ENCODE data around the gene RRBP1.

RRBP1 gene

DNA sequence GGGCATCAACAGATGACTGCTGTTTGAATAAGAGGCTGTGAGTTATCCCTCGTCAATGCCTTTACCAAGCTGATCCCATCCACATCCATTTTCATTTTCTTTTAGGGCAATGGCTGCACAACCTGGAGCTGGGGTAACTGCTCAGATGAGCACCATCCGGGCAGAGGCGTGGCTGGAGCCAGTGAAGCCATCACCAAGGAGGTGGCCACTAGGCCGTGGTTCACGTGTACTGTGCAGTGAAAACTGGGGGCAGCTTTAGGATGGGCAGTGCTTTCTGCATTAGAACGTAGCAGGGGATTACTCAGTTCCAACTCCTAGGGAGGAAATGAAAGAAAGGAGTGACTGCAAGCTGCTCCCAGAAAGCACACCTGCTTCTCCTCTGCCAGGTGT is 51.2 kb downstream of the RRBP1 start:
- H3K4me3 ChIP-seq: no peak overlapping the region
- in situ Hi-C loops (cut with MboI; ENCODE audit: low sequenced_read_pairs): no loop called here
- no peaks in the 10 kb centered on the region for H3K9me3 ChIP-seq
- H3K36me3 ChIP-seq (replicated peaks): peaks cover 53% of the 10 kb centered on the region
- no peak for DNase-seq (ENCODE audit: low spot score in 2 of 2)
- no peaks in the 10 kb centered on the region for H3K27me3 ChIP-seq (ENCODE audit: low read depth)
- H3K4me1 ChIP-seq: no peaks in the 10 kb centered on the region

DNA sequence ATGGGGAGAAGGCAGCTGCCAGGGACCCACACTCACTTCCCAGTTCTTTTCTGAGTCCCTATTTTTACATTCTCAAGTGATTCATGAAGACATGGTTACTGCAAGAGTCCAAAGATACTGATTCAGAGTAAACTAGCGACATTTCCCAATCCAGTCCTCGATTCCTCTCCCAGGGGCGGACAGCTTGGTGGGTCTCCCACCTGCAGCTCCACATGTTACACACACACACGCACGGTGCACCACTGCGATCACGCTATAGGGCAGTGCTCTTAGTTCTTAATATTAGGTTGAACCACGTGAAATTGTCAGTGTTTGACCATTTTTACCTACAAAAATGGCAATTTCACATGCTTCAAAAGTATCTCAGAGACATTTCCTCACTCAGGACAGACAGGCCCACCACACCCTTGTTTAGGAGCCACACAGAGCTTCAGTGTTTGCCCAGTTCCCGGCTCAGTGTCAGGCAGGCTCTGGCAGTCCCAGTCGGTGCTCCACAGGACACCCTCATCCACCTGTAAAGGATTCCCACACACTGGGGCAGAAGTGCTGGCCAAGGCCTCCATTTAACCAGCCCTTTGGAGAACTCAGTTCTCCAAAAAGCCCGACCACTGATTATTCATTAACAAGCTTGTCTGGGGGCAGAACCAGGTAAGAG is 51.8 kb downstream of the RRBP1 start:
- DNase-seq (ENCODE audit: low spot score in 2 of 2): no peak
- Histone ChIP-seq H3K4me1 (no peaks in the 10 kb centered on the region), H3K4me3 (no peak overlapping the region), H3K27me3 (ENCODE audit: low read depth) (no peaks in the 10 kb centered on the region), H3K9me3 (no peaks in the 10 kb centered on the region), H3K36me3 (replicated peaks) (peaks cover 50% of the 10 kb centered on the region)
- in situ Hi-C loops (cut with MboI; ENCODE audit: low sequenced_read_pairs): no loop called here

DNA sequence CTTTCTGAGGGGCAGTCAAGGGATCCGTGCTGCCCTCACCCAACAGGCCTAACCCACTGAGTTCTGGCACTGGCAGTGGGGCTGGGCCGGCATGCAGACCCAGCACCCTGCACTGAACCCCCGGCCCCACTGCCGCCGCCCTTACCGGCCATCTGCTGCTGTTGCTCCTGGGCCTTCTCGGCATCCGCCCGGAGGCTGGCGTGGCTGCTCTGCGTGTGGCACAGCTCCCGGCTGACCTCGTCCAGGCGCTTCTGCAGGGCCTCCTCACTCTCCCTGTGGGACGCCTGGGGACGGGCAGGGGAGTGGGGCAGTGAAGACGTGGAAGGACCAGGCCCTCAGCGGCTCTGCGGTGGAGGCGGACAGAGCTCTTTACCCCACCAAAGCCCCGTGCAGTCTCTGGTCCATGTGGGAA is 52.4 kb downstream of the RRBP1 start:
- Histone ChIP-seq H3K9me3 (no peaks in the 10 kb centered on the region), H3K27me3 (ENCODE audit: low read depth) (no peaks in the 10 kb centered on the region), H3K4me1 (no peaks in the 10 kb centered on the region), H3K4me3 (no peak overlapping the region), H3K36me3 (replicated peaks) (peaks cover 49% of the 10 kb centered on the region)
- no peak for DNase-seq (ENCODE audit: low spot score in 2 of 2)
- in situ Hi-C loops (cut with MboI; ENCODE audit: low sequenced_read_pairs): no loop called here

DNA sequence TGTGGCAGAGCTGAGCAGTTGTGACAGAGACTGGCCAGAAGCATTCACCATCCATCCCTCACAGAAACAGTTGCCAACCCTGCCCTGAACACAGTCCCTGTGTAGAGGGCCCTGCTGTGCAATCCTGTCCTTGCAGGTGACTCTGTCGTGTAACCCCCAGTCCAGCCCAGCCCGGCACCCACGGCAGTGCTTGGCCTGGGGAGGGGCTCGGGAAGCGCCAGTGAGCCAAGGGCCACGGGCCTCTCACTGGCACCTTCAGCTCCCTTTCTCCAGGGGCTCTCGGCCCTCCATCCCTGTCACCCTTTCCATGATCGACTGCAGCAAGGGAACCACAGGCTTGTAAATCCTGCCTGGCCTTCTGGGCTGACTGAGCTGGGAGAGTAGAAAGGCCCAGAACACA is 53.0 kb downstream of the RRBP1 start:
- in situ Hi-C loops (cut with MboI; ENCODE audit: low sequenced_read_pairs): no loop called here
- H3K4me1 ChIP-seq: no peaks in the 10 kb centered on the region
- H3K27me3 ChIP-seq (ENCODE audit: low read depth): no peaks in the 10 kb centered on the region
- no peak overlapping the region for H3K4me3 ChIP-seq
- H3K9me3 ChIP-seq: no peaks in the 10 kb centered on the region
- DNase-seq (ENCODE audit: low spot score in 2 of 2): no peak
- peaks cover 51% of the 10 kb centered on the region for H3K36me3 ChIP-seq (replicated peaks)

DNA sequence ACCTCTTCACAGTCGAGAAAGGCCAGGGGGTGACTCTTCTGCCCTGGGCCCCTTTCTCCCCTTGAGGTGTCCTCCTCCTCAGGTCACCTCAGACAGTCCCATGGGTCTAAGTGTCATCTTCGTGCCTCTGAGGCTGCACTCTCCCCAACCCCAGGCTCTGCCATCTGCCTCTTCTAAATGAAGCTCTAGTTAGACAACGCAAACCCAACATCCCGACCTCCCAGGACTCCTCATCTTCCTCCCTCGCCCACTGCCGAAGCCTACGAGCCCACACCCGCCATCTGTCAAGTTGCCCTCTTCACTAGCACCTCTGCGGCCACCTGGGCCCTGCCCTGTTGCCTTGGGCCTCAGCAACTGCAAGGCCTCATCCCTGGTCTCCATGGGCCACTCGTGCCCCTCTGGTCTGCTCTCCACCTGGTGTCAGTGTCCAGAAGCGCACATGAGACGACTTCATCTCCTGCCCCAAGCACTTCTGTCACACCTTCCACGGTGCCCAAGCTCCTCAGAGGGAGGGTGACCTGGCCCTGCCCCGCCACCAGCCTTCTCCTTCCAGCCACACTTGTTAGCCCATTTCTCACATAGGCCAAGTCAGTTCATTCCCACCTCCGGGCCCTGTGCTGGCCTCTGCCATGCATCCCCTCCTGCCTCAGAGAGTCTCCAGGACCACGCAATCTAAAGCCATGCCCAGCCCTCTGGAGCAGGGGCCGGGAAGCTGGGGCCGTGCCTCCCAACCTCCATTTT is 53.8 kb downstream of the RRBP1 start:
- Histone ChIP-seq H3K4me1 (no peaks in the 10 kb centered on the region), H3K4me3 (no peak overlapping the region), H3K27me3 (ENCODE audit: low read depth) (no peaks in the 10 kb centered on the region), H3K9me3 (no peaks in the 10 kb centered on the region), H3K36me3 (replicated peaks) (peaks cover 48% of the 10 kb centered on the region)
- in situ Hi-C loops (cut with MboI; ENCODE audit: low sequenced_read_pairs): no loop called here
- DNase-seq (ENCODE audit: low spot score in 2 of 2): no peak

DNA sequence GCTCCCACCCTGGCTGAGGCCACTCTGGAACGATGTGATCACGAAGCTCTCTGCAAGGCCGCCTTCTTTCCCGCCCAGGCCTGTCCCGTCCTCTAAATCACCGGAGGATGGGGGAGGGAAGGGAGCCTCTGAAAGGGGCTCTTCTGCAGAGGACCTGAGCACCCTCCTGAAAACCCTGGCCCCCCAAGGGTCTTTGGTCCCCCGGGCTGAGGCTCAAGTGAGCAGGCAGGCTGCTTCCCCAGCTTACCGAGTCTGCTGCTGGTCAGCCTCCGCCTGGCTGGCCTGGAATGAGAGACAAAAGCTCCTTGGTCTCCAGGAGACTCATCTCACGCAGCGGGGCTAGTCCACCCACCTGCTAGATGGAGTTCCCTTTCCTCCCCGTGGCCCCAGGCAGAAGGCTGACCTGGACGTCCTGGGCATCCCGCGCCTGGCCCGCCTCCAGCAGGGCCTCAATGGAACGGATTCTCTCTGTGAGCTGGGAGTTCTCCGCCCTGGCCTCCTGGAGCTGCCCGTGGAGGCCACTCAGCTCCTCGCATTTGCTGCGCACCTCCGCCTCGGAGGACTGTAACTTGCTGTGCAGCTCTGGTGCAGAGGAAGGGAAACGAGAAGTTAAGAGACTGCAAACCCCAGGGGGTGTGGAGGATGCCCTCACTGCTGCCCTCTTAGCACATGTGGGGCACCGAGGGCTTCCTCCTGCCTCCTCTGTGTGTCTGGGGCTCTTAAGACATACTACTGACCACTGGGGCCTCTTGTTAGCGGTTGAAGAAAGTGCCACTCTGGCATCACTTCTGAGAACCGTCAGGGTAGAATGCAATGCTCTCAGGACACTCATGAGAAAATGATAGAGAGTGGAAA is 54.7 kb downstream of the RRBP1 start:
- no peaks in the 10 kb centered on the region for H3K4me1 ChIP-seq
- DNase-seq (ENCODE audit: low spot score in 2 of 2): no peak
- in situ Hi-C loops (cut with MboI; ENCODE audit: low sequenced_read_pairs): no loop called here
- peaks cover 46% of the 10 kb centered on the region for H3K36me3 ChIP-seq (replicated peaks)
- no peak overlapping the region for H3K4me3 ChIP-seq
- H3K27me3 ChIP-seq (ENCODE audit: low read depth): no peaks in the 10 kb centered on the region
- H3K9me3 ChIP-seq: no peaks in the 10 kb centered on the region

DNA sequence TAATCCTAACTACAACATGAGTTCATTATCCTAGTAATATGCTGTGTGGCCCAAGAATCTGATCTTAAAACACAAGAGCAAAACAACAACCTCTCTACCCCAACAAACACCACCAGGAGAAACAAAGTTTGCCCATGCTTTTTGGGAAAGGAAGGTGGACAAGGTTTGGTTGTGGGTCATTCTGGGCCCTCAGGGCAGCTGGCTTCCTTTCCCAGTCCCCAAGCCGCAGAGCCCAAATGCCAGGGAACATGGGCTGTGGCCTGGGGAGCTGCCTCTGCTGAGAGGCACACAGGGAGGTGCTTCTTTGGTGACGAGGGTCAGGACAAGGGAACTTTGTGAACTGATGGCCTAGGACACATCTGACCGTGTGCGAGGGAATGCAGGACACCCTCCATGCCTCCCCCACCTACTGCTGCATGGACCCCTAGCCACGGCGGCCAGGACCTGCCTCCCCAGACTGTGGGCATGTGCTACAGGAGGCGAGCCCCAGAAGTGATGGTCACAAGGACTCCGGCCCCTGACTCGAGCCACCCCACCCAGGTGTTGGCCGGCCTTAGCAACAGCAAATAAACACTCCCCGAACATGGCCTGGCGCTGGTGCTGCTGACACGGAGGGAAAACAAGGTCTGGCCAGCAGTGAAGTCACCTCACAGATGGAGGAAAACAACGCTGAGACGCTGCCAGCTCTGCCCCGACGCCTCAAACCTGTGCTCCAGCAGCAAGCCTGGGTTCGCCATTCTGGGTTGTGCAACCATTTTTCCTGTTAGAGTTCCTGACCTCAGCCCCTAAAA is 55.6 kb downstream of the RRBP1 start:
- Histone ChIP-seq H3K9me3 (no peaks in the 10 kb centered on the region), H3K4me3 (no peak overlapping the region), H3K4me1 (no peaks in the 10 kb centered on the region), H3K27me3 (ENCODE audit: low read depth) (no peaks in the 10 kb centered on the region), H3K36me3 (replicated peaks) (peaks cover 52% of the 10 kb centered on the region)
- in situ Hi-C loops (cut with MboI; ENCODE audit: low sequenced_read_pairs): no loop called here
- DNase-seq (ENCODE audit: low spot score in 2 of 2): no peak

DNA sequence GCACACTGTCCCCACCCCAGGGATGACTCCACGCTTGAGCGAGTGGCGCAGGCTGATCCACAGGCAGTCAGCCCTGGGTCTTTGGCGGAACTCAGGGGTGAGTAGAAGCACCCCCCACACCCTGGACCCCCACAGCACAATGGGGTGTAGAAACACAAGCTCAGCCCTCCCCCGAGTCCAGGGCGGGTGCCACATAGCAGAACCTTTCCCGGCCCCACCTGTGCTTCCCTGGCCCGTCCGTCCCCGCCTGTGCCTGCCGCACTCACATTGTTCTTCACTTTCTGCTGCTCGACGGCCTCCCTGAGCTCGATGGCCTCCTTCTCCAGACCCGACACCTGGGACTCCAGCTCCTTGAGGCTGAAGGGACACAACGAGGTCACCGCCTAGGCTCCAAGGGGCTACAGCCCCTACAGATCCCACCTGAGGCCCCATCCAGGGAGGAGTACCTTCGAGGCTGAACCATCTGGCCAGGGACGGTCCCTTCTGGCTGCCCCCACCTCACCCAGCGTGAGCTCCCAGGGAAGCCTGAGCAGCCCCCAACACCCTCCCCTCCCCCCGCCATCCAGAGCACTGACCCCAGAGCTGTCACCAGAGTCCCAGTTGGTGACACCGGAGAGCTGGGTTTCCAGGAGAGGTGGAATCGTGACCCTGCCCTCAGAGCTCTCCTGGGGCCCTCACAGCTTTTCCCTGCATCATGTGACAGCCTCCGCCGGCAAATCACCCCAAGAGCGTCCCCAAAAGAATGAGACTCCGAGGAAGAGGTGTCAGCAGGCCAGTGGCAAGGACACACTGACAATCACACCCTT is 56.6 kb downstream of the RRBP1 start:
- Histone ChIP-seq H3K4me3 (no peak overlapping the region), H3K9me3 (no peaks in the 10 kb centered on the region), H3K27me3 (ENCODE audit: low read depth) (no peaks in the 10 kb centered on the region), H3K36me3 (replicated peaks) (peaks cover 45% of the 10 kb centered on the region), H3K4me1 (no peaks in the 10 kb centered on the region)
- no peak for DNase-seq (ENCODE audit: low spot score in 2 of 2)
- in situ Hi-C loops (cut with MboI; ENCODE audit: low sequenced_read_pairs): no loop called here

DNA sequence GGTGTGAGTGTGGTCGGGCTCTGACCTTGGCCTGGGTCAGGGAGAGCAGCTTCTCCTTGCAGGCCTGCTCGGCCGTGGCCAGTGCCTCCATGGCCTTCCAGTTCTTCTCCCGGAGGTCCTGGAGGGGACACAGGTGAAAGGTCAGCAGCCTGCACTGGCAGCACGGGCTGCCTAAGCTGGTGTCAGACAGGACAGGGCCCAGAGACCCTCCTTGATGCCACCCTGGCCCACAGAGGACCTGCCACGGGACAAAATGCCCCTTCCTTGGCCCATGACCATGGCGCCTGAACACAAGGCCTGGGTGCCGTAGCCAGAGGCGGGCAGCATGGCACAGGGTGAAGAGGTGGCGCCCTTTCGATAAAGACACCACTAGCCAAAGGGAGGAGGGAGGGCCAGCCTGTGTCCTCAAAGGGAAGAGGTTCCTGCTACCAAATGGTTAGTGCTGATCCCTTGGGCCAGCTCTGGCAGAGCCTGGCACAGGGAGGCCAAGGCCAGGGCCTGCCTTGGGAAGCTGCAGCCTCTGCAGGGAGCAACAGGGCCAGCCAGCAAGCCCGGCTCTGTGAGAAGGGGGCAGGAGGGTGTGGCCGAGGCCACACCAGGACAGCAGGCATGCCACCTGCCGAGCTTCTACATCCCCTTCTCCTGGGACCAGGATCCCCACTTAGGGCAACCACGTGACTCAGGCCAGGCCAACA is 57.3 kb downstream of the RRBP1 start:
- Histone ChIP-seq H3K36me3 (replicated peaks) (peaks cover 50% of the 10 kb centered on the region), H3K9me3 (no peaks in the 10 kb centered on the region), H3K4me3 (no peak overlapping the region), H3K4me1 (no peaks in the 10 kb centered on the region), H3K27me3 (ENCODE audit: low read depth) (no peaks in the 10 kb centered on the region)
- in situ Hi-C loops (cut with MboI; ENCODE audit: low sequenced_read_pairs): no loop called here
- no peak for DNase-seq (ENCODE audit: low spot score in 2 of 2)

DNA sequence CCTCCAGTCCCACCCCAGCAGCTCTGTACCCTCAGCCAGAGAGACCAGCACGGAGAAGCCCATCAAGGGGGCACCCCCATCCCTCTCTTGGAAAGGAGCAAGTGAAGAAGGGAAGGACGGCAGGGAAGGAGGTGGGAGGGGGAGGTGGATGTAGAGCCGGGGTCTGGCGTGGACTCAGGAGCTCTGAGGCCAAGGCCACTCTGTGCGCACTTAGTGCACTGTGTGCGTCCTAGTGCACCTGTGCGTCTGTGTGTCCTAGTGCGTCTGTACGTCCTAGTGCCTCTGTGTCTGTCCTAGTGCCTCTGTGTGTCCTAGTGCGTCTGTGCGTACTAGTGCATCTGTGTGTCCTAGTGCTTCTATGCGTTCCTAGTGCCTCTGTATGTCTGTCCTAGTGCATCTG is 58.0 kb downstream of the RRBP1 start:
- H3K4me3 ChIP-seq: no peak overlapping the region
- no peaks in the 10 kb centered on the region for H3K27me3 ChIP-seq (ENCODE audit: low read depth)
- DNase-seq (ENCODE audit: low spot score in 2 of 2): no peak
- H3K9me3 ChIP-seq: no peaks in the 10 kb centered on the region
- H3K36me3 ChIP-seq (replicated peaks): peaks cover 57% of the 10 kb centered on the region
- in situ Hi-C loops (cut with MboI; ENCODE audit: low sequenced_read_pairs): no loop called here
- no peaks in the 10 kb centered on the region for H3K4me1 ChIP-seq

DNA sequence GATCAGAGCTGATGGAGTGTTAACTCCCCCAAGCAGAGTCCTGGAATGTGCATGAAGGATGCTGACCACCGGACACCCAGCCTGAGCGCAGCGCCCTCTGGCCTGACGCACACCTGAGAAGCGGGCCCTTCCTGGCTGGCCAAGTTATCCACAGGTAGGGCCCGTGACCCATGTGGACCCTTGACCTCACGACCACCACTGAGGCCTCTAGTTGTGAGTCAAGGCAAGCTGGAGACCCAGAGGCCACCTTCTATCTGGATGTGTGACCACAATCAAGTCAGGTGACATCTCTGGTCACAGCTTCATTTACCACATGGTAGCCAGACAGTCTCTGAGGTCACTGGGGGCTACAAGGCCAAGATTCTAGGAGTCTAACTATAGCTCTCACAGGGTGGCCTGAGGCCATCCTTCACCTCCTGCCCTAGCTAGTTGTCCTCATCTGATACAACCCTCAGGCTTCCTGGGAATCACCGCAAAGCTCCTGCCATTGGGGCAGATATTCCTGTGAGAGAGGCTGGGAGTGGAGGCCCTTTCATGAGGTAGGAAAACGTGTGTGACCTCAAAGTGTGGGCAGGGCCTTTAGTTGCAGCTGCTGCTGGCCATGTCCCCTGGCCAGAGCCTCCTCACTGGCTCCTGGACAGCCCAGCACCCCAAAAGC is 59.1 kb downstream of the RRBP1 start:
- no peak for DNase-seq (ENCODE audit: low spot score in 2 of 2)
- H3K36me3 ChIP-seq (replicated peaks): peaks cover 64% of the 10 kb centered on the region
- in situ Hi-C loops (cut with MboI; ENCODE audit: low sequenced_read_pairs): no loop called here
- no peaks in the 10 kb centered on the region for H3K9me3 ChIP-seq
- H3K4me1 ChIP-seq: no peaks in the 10 kb centered on the region
- H3K4me3 ChIP-seq: no peak overlapping the region
- no peaks in the 10 kb centered on the region for H3K27me3 ChIP-seq (ENCODE audit: low read depth)
